ENCODE results near the gene ZBTB39. TPM values are rescaled to one million over a fixed set of nuclear protein-coding genes. Genes with fewer than 3 reads are reported as not detected.
"Not testable (repeated sequence)": the region's sequence is repeated elsewhere in the genome, so short reads cannot be mapped to it uniquely, and the experiment has no call there.

The ZBTB39 gene
- polyA plus RNA-seq, 1 donor, result 4.6 TPM

DNA sequence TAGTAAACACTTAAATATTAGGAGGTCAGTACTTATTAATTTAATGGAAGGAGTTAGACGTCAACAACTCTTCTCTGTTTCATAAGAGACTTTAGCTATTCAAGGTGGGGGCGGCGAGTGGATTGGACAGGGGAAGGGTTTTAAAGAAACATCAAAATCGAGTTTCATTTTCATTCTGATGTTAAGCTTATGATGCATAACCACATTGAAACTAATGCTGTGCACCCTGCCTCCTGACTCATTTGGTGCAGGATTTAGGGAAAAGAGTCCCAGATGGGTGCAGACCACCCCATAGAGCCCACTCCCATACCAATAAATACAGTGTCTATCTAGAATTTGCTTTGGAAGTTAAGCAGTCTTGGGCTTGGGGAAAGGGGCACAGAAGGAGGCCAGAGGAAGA is 7.4 kb downstream of the ZBTB39 start:
- DNase-seq, result no peak

- DNase-seq, result no peak
Observed at GRCh38 chr12:56998316-56998715, 8.0 kb downstream of the ZBTB39 start.

GRCh38 chr12:56996793-56997545 is 9.4 kb downstream of the ZBTB39 start:
- no peak for DNase-seq

GRCh38 chr12:56995930-56996496 is 10.3 kb downstream of the ZBTB39 start:
- DNase-seq, result no peak

GRCh38 chr12:56995201-56995929 is 11.0 kb downstream of the ZBTB39 start:
- no peak for DNase-seq

- no peak for DNase-seq
Observed at GRCh38 chr12:56994231-56994746, 12.1 kb downstream of the ZBTB39 start.

DNA sequence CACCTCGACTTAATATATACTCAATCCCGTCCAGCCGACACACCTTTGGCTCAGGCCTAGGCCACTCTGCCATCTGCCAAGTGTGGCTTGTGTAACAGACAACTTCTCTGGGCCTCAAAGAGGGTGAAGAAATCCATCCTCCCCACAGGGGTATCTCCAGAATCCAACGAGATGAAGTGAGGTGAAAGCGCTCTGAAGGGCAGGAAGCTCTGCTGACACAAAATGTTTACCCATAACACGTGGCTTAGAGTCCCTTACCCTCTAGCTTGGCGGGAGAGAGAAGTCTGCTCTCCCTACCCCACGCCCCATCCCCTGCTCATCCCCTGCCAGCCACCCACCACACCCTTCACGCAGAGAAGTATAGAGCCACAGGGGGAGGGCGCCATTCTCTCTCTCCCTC is 13.0 kb downstream of the ZBTB39 start:
- DNase-seq, result no peak

DNA sequence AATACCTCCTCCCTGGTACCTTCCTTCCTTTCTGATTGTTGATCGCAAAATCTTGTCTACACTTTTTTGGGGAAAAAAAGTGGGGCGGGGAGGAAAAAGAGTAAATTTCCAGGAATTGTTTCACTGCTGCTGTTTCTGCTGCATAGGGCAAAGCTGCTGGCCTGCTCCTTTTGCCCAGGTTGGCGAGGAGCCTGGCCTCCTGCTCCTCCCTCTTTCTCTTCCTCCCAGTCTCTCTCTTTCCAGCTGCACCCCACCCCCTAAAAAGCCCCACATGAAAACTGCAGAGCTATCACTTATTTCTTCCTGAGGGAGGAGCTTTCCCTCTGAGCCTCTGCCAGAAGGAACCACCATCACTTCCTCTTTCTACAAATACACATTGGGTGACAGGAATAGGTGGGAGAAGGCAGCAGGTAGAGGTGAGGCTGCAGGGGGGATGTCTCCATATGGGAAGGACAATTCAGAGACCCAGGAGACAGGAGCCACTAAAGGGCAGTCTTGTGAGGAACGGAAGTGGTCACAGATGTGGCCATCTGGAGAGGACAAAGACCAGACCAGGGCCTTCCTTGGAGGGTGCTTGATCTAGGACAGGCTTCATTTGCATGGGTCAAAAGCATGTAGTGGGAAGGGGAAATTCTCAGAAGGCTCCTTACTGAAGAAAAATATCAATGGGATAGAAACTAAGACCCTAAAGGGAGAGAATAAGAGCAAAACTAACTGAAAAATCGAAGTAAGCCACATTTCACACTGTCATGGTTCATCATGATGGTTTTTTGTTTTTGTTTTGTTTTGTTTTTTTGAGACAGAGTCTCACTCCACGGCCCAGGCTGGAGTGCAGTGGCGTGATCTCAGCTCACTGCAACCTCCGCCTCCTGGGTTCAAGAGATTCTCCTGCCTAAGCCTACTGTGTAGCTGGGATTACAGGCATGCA is 14.8 kb downstream of the ZBTB39 start:
- no peak for DNase-seq

DNA sequence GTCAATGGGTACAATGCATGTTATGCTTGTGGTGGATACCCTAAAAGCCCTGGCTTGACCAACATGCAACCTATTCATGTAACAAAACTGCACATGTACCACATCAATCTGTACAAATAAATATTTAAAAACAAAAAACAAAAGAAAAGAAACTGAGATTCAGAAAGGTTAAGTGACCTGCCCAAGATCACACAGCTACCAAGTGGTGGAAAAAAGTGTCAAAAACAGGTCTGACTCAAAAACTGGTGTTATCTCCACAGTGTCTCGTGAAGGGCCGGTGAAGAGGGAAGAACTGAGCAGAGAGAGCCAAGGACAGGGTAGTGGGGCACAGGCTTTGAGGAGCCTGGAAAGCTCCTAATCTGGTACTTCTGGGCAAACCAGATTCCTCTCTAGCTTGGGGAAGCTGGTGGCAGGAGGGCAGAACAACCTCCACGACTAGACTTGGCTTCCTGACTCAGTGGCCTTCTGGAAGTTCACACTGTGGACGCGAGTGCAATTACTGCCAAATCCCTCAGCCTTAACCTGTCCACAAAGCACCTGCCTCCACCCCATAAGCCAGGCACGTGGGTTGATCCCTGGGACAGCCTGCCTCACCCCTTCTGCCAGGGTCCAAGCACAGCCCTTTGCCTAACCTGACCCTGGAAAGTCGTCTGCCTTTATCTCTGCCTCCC is 15.6 kb downstream of the ZBTB39 start:
- DNase-seq, result no peak

GRCh38 chr12:56989861-56990610 is 16.3 kb downstream of the ZBTB39 start:
- no peak for DNase-seq

- DNase-seq, result no peak
Observed at GRCh38 chr12:56988207-56988739, 18.1 kb downstream of the ZBTB39 start.

GRCh38 chr12:56987551-56988053 is 18.7 kb downstream of the ZBTB39 start:
- peak; percentile 66 for DNase-seq

GRCh38 chr12:56987011-56987410 is 19.3 kb downstream of the ZBTB39 start:
- no peak for DNase-seq

- not testable (repeated sequence) for DNase-seq
Observed at GRCh38 chr12:56985714-56986113, 20.6 kb downstream of the ZBTB39 start.

DNA sequence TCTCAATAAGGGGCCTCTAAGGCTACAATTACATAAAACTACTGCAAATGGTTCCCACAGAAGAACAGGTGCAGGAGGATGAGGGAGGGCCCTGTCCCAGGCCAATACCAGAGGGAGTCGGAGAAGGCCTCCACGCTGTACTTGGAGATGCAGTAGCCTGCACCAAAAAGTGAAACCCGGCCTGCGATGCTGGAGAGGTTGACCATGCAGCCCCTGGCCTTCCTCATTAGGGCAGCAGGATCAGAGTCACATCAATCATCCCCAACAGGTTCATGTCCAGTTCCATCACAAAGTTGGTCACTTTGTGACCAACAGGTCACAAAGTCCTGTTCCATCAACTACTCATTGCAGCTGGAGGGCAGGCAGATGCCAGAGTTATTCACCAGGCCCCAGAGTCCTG is 23.0 kb downstream of the ZBTB39 start:
- DNase-seq, result no peak

- not testable (repeated sequence) for DNase-seq
Observed at GRCh38 chr12:56982578-56983236, 23.6 kb downstream of the ZBTB39 start.

- no peak for DNase-seq
Observed at GRCh38 chr12:56980941-56981530, 25.3 kb downstream of the ZBTB39 start.

- no peak for DNase-seq
Observed at GRCh38 chr12:56980268-56980667, 26.1 kb downstream of the ZBTB39 start.

- DNase-seq, result no peak
Observed at GRCh38 chr12:56979628-56980027, 26.7 kb downstream of the ZBTB39 start.
